GM19455 (cell line): ENCODE measurements around the gene EXOC6B.
"Not testable (repeated sequence)": the region's sequence is repeated elsewhere in the genome, so short reads cannot be mapped to it uniquely, and the experiment has no call there.

ENCODE experiments used
- ATAC-seq: cut with Tn5 transposase; IDR thresholded peaks from one replicate; pipeline ENCODE4 v1.9.1; 2021; ENCODE audit not compliant: unreplicated experiment

The EXOC6B gene

DNA sequence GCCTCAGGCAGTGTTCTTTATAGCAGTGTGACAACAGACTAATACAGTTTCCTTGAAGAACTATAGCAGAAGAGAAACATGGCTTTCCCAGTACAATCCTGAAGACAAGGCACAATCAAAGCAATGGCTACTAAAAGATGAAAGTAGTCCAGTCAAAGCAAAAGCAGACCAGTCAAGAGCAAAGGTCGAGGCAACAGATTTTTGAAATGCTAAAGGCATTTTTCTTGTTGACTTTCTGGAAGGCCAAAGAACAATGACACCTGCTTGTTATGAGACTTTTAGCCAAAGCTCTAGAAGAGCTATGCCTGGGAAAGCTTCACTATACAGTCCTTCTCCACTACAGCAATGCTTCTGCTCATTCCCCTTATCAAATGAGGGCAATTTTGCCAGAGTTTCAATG, 269.9 kb downstream of the EXOC6B start:
- ATAC-seq, result no peak

DNA sequence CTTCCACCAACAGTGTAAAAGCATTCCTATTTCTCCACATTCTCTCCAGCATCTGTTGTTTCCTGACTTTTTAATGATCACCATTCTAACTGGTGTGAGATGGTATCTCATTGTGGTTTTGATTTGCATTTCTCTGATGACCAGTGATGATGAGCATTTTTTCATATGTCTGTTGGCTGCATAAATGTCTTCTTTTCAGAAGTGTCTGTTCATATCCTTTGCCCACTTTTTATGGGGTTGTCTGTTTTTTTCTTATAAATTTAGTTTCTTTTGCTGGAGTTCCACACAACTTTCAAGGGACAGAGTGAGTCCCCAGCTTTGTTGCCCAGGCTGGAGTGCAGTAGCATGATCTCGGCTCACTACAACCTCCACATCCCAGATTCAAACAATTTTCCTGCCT, 270.5 kb downstream of the EXOC6B start:
- not testable (repeated sequence) for ATAC-seq

DNA sequence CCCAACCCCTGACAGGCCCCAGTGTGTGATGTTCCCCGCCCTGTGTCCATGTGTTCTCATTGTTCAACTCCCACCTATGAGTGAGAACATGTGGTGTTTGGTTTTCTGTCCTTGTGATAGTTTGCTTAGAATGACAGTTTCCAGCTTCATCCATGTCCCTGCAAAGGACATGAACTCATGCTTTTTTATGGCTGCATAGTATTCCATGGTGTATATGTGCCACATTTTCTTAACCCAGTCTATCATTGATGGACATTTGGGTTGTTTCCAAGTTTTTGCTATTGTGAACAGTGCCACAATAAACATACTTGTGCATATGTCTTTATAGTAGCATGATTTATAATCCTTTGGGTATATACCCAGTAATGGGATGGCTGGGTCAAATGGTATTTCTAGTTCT, 270.9 kb downstream of the EXOC6B start:
- ATAC-seq, result not testable (repeated sequence)

DNA sequence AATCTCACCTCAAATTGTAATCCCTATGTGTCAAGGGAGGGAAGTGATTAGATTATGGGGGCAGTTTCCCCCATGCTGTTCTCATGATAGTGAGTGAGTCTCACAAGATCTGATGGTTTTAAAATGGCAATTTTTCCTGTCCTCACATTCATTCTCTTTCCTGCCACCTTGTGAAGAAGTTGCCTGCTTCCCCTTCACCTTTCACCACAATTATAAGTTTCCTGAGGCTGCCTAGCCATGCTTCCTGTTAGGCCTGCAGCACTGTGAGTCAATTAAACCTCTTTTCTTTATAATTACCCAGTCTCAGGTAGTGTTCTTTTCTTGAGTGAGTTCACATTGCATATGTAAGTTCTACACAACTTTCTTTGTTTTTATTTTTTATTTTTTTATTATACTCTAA, 271.5 kb downstream of the EXOC6B start:
- ATAC-seq, result no peak

DNA sequence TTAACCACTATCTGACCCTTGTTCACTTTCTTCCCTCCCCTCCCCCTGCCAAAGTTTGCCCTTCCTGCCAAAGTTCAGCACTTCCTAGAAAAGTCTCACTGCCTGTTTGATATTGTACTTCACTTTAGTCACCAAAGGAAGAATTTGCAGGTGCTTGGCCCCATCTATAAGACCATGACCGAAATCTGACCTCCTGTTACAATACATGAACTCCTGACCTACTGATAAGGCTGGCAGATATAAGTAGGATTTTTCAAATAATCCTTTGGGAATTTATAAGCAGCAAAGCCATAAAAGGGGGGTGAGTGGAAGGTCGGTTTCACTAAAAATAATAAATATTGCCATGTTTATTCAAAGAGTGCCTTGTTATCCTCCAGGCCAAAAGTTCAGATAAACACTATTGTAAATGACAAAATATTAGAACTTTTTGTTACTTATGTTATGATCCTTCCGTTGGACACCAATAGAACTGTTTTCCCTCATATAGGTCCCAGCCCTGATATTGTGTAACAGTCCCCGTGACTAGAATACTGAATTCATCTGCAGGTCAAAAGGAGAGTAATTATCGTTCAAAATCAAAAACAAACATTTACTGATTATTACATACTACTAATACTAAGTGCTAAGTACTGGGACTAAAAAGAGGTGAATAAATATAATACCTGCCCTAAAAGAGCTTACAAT, 277.6 kb downstream of the EXOC6B start:
- ATAC-seq, result no peak

DNA sequence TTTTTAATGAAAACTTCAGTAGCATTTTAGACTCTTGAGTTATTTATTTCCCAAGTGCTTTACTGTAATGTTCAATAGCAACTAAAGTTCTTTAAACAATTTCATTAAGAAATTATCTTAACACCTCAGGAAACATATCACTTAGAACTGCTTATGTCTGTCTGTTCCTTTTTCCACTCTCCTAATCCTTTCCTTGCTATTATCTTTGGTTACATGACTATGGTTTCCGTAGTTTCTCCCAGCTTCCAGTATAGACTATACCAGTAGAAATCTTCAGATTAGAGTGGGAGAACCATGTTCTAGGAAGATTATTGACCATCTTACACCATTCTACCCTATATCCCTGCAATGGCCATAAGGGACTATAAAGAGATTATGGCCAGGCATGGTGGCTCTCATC, 280.0 kb downstream of the EXOC6B start:
- ATAC-seq, result no peak

DNA sequence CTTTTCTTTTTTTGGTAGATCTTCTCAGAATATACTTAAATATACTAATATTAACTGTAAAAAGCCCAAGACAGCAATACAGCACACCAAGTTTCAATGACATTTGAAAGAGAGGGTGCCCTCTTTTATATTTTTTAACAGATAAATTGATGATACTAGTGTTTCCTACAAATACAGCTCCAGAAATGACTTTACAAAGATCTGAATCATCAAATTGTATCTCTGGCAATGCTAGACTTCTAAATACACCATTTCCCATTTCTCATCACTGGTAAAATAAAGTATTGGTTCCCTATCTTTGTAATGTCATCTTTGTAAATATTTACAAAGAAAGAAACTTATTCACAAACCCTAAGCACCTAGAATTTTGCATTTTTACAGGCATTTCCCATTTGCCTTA, 281.3 kb downstream of the EXOC6B start:
- ATAC-seq, result no peak

DNA sequence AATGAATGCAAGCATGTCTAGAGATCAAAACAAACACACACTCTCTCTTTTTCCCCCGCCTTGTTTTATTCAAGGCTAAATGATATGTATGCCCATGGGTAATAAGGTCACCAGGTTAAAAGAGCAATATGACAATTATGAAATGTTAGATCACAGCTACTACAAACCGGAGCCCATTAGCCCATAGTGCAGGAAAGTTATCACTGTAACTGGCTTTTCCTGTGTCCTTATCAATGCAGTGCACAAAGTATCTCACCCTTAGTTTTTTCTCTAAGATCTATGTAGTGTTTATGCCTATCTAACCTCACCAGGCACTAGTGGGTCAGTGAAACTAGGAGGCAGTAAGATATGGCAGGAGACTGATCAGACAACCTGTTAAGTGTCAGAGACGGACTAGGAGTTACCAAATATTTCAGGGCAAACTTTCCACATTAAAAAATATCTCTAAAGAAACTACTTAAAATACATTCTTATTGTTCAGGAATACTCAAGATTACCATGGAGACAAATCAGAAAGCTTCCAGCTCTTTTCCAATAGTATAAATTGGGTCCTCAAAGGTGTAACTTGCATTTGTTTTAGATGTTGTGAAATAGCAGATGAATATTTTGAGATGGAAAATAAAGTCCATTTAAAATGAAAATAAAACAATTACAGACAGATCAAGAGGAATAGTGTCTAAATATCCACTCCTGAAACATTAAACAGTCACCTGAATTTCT, 282.2 kb downstream of the EXOC6B start:
- no peak for ATAC-seq

DNA sequence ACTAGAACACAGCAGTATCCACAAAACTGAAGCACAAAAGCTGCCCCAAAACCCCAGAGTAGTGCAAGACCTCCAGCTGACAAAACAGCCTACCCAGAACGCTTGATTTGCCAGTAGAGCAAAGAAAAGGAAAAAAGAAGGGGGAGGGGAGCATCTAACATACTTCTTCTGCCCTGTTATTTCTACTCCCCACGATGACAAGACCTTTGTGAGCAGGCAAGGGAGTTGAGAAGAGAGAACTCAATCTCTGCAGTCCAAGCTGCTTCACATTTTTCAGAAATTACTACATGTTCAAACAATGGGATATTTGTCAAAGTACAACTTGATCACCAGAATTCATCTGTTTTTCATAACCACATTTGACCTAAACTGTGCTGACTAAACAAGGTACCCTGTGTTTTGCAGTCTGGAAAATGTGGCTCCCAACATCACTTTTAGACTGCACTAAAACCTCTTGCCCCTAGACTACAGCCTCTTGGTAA, 286.7 kb downstream of the EXOC6B start:
- ATAC-seq, result no peak

DNA sequence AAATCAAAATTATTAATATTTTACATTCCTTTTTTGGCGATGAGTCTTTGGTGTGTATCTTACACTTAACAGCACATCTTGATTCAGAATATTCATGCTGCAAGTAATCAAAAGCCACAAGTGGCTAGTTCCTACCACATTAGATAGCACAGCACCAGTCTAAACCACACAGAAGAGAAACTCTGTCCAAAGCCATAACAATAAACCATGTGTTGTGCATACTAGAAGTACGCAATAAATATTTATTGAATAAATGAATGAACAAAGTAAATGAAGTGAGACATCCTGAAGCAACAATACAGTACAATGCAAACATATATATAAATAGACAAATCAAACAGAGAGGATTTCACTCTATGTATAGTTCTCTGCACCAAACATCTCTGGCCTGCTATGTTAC, 287.3 kb downstream of the EXOC6B start:
- ATAC-seq, result no peak

DNA sequence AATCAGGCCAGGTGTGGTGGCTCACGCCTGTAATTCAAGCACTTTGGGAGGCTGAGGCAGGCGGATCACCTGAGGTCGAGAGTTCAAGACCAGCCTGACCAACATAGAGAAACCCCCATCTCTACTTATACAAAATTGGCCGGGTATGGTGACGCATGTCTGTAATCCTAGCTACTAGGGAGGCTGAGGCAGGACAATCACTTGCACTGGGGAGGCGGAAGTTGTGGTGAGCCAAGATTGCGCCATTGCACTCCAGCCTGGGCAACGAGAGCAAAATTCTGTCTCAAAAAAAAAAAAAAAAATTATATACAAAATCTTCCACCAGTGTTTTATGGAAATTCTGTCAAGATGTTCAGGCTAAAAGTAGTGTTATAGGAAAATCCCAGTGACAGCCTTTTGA, 290.2 kb downstream of the EXOC6B start:
- ATAC-seq, result not testable (repeated sequence)

DNA sequence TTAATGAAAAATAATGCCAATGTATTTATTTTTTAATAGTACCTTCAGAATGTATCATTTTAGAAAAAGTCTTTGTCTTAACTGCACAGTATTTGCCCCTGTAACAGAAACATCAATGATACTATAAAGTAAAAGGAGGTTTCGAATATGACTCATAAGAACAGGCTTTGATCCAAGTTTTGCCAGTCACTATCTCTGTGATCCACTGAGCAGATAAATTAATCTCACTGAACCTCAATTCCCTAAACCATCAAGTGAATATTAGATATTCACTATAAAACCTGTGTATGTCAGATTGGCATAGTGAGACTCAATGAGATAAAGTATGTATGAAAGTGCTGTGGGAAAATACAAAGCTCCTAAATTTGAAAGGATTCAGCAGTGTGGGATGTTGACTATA, 292.1 kb downstream of the EXOC6B start:
- ATAC-seq, result no peak

DNA sequence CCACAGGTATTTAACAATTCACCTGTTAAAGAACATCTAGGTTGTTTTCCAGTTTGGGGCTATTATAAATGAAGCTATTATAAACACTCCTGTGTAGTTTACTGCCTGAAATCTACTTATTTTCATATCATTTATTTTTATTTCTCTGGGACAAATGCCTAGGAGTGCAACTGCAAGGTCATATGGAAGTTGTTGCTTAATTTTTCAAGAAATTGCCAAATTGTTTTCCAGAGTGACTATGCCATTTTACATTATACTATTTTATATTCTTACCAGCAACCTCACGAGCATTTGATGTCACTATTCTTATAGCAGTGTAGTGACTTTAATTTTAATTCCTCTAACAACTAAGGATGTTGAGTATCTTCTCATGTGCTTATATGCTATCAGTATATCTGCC, 298.4 kb downstream of the EXOC6B start:
- no peak for ATAC-seq

DNA sequence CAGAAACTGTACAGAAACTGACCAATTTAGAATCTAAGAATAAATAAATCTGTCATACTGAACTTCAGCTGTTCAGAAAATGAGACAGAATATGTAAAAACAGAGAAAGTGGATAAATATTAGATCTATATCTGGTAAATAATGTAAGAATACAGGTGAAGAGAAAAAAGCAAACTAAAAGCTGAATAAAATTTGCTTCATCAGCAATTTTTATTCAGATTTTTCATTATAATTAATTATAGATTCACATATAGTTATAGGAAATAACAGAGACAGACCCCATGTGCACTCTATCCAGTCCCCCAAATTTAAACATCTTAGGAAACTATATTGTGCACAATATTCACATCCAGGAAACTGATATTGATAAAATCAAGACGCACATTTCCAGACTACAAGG, 299.2 kb downstream of the EXOC6B start:
- ATAC-seq, result no peak

DNA sequence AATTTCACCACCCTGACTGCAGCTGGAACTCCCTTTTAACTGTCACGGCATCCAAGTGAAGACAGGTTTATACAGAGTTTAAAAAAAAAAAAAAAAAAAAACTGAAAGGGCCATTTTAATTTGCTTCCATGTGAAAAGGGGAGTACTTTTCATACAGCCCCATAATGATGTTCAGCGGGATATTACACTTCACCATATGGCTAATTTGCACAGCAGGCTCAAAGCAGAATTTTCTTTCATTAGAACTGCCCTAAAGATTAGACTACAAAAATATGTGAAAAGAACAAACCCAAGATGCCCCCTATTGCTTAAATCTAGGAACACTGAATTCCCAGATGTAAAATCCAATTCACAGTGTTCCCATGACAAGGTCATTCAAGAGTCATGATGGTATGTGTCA, 301.8 kb downstream of the EXOC6B start:
- ATAC-seq, result no peak

DNA sequence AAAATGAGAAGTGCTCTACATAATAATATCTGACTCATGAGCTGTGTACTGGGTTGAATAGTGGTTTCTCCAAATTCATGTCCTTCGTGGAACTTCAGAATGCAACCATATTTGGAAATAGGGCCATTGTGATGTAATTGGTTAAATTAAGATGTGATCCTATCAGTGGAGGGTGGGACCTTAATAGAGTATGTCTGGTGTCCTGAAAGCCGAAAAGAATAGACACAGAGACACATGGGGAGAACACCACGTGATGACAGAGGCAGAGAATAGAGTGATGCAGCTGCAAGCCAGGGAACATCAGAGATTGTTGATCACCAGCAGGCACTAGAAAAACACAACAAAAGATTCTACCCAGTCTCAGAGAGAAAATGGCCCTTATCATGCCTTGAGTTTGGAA, 310.1 kb downstream of the EXOC6B start:
- ATAC-seq, result no peak

DNA sequence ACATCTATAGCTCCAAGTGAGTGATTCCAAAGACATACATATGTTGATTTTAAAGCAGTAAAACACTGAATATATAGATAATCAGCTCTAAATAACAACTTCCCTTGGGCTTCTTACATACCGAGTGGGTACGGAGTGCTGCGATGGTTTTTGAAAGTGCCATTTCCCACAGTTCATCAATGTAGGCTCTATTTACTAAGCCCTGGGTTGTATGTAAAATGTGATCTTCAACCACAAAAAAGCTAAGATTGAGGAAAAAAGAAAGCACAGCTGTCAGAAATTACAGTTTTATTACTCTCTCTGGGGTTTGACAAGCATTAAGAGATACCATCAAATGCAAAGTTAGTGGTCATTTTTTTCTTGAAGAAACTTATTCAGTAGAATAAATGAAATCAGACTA, 312.8 kb downstream of the EXOC6B start:
- no peak for ATAC-seq

DNA sequence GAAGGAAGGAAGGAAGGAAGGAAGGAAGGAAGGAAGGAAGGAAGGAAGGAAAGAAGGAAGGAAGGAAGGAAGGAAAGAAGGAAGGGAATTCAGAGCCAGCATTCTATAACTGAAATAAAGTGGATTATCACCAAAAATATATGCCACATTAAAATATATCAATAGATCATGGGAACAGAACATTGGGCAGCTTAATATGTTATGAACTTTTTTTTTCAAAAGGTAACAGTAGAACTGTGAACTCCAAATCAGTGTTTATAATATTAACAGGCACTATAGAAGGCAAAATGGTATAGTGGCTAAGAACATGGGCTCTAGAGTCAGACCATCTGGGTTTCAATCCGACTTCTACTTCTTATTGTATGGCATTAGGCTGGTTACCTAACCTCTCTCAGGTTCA, 313.5 kb downstream of the EXOC6B start:
- ATAC-seq, result no peak

DNA sequence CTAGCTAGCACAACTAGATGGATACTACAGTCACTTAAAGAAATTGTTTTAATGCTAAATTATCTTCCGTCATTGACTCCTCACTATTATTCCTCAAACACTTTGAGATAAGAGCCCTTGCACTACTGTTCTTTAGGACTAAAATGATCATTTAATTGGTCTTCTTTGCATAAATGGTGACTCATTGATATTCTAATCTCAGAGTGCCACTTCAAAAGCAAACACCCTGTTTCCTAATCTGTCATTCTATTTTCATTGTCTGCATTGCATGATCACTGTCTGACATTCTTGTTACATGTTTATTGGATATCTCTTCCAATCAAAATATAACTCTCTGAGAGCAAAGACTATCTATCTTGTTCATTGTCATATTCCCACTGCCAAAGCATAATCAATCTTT, 313.9 kb downstream of the EXOC6B start:
- ATAC-seq, result no peak

DNA sequence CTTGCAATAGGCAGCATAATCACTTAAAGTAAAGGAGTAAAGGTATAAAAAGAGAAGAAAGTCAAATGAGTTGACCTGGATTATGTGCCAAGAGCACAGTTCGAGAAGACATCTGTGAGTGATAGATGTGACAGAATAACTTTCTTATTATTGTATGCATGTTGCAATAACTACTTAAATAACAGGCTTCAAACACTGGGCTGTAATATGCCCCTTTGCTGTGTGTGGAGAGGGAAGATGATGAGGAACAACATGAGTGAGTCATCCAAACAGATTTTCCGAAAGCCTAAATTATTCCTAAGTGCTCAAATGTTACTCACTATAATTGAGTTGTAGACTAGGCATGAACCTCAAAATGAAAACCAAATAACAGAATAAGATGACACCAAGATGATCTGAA, 328.1 kb downstream of the EXOC6B start:
- ATAC-seq, result no peak

DNA sequence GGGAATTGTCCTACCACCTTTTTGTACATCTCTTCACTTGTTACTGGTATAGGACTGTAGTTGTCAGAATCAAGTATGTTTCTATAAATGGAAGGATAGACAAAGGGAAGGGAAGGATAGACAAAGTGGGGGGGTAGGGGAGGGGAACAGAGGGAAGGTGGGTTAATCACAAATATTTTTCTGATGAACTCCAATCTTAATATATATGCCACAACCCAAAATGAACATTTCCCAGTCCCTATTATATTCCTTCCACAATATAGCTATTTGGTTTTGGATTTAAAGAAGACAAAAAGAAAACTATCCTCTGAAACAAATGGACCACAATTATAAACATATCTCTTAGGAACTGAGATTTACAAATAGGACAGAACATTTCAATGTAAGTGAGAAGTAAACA, 329.4 kb downstream of the EXOC6B start:
- no peak for ATAC-seq

DNA sequence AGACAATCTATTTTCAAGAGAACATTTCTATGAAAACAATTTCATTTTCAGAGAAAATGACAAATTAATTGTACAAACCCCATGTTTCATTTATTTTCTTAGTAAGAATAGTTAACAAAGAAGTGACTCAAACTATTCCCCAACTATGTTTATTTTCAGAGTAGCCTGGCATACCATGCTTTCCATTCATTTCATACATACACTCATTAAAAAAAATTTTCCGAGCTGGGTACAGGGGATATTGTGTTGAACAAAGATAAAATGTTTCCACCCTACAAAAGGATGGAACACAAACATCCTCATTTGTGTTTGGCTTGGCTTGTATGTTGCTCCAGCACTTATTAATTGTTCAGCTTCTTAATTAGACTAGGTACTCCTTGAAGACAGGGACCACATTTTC, 331.4 kb downstream of the EXOC6B start:
- ATAC-seq, result no peak

DNA sequence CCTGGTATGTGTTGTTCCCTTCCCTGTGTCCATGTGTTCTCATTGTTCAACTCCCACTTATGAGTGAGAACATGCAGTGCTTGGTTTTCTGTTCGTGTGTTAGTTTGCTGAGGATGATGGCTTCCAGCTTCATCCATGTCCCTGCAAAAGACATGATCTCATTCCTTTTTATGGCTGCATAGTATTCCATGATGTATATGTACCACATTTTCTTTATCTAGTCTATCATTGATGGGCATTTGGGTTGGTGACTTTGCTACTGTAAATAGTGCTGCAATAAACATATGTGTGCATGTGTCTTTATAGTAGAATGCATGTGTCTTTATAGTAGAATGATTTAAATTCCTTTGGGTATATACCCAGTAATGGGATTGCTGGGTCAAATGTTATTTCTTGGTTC, 341.2 kb downstream of the EXOC6B start:
- not testable (repeated sequence) for ATAC-seq
